ENCODE results near the gene AADACL3. TPM values are rescaled to one million over a fixed set of nuclear protein-coding genes. Genes with fewer than 3 reads are reported as not detected.

The AADACL3 gene
- total and polyA plus RNA-seq, 2 of the 8 experiments (the other 6 are each of a cell fraction or from before 2014, with no cell fraction given): 0.33 to 2.3 TPM

GRCh38 chr1:12708396-12709090, 7.4 kb upstream of the AADACL3 start (continued):
- TF ChIP-seq SRF (IDR thresholded peaks at IDR 0.05; ENCODE audit: low read depth, low read length) (no peak), JUN (IDR thresholded peaks at IDR 0.05; ENCODE audit: low read depth, low read length) (no peak), YY1 (IDR thresholded peaks at IDR 0.05; ENCODE audit: low read depth, low read length) (no peak), MAFK (IDR thresholded peaks at IDR 0.05; ENCODE audit: low read depth, low read length) (no peak)
